ENCODE results near the gene USP40.
"Not testable (repeated sequence)": the region's sequence is repeated elsewhere in the genome, so short reads cannot be mapped to it uniquely, and the experiment has no call there.

USP40 gene, protein sequence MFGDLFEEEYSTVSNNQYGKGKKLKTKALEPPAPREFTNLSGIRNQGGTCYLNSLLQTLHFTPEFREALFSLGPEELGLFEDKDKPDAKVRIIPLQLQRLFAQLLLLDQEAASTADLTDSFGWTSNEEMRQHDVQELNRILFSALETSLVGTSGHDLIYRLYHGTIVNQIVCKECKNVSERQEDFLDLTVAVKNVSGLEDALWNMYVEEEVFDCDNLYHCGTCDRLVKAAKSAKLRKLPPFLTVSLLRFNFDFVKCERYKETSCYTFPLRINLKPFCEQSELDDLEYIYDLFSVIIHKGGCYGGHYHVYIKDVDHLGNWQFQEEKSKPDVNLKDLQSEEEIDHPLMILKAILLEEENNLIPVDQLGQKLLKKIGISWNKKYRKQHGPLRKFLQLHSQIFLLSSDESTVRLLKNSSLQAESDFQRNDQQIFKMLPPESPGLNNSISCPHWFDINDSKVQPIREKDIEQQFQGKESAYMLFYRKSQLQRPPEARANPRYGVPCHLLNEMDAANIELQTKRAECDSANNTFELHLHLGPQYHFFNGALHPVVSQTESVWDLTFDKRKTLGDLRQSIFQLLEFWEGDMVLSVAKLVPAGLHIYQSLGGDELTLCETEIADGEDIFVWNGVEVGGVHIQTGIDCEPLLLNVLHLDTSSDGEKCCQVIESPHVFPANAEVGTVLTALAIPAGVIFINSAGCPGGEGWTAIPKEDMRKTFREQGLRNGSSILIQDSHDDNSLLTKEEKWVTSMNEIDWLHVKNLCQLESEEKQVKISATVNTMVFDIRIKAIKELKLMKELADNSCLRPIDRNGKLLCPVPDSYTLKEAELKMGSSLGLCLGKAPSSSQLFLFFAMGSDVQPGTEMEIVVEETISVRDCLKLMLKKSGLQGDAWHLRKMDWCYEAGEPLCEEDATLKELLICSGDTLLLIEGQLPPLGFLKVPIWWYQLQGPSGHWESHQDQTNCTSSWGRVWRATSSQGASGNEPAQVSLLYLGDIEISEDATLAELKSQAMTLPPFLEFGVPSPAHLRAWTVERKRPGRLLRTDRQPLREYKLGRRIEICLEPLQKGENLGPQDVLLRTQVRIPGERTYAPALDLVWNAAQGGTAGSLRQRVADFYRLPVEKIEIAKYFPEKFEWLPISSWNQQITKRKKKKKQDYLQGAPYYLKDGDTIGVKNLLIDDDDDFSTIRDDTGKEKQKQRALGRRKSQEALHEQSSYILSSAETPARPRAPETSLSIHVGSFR

DNA sequence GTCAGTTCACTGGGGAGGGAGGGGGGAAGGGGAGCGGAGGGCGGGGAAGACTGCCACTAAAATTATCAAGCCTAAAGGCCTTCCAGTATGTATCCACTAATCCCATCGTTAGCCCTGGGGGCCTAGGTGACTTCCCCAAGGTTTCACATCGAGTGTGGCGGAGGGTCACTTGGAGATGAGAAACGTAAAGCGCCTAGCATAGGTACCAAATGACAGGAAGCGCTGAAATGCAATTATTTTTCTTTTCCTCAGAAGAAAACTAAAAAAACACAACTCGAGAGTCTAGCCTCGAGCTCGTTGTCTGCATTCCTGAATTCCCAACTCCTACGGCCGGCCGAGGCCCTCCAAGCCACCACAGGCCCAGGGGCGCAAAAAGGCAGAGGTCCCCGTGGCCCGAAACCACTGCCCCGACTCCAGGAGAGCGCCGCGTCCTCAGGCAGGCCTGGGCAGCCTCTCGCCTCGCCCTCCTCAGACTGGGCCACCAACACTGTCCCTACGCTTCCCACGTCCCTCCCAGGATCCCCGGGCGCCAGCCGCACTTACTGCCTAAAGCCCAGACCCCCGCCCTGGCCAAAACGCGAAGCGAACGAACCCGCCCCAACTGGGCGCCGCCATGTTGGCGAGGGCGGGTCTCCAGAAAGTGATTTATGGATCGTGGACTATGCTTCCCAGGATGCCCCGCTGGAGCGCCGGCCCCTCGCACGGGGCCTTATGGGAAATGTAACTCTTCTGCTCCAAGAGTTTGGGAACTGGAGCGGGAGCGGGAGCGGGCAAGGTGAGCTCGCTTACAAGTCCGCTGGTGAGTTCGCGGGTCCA, at the start of gene USP40:
TSS of gene USP40 (minus strand) at position 642 of the 816 bp plus-strand sequence. CDS start 1,228 bp downstream, outside the sequence.
- no peaks in the 10 kb centered on the region for H3K9me3 Mint-ChIP-seq
- ATAC-seq (replicated peaks) = peak; percentile 87
- peaks cover 6 to 7% of the 10 kb centered on the region in 2 donors for H3K36me3 Mint-ChIP-seq
- peak; percentile 53 for DNase-seq
- H3K27me3 Mint-ChIP-seq = peaks cover 4 to 6% of the 10 kb centered on the region in 2 donors
- H3K4me3 Mint-ChIP-seq = peak within 1 kb of the TSS; percentile 95 to 99
- H3K27ac Mint-ChIP-seq = peak within 1 kb of the TSS; percentile 99
- peaks cover 7 to 18% of the 10 kb centered on the region in 2 donors for H3K4me1 Mint-ChIP-seq

- Mint-ChIP-seq H3K9me3 (peaks cover 13 to 33% of the 10 kb centered on the region in 2 donors), H3K36me3 (peaks cover 0 to 10% of the 10 kb centered on the region in 2 donors), H3K4me3 (no peak overlapping the region), H3K27ac (no peak overlapping the region), H3K27me3 (peaks cover 15 to 29% of the 10 kb centered on the region in 2 donors), H3K4me1 (no peaks in the 10 kb centered on the region)
- ATAC-seq (replicated peaks) (no peak), DNase-seq (no peak)
Measured at GRCh38 chr2:233611284-233611683, 44.7 kb upstream of the USP40 start.

GRCh38 chr2:233605680-233606079, 39.1 kb upstream of the USP40 start:
- Mint-ChIP-seq H3K27me3 (peaks cover 9 to 16% of the 10 kb centered on the region in 2 donors), H3K9me3 (peaks cover 6 to 8% of the 10 kb centered on the region in 2 donors), H3K4me3 (no peak overlapping the region), H3K27ac (no peak overlapping the region), H3K36me3 (peaks cover 6 to 7% of the 10 kb centered on the region in 2 donors), H3K4me1 (no peaks in the 10 kb centered on the region)
- no peak for ATAC-seq (replicated peaks)
- no peak for DNase-seq

DNA sequence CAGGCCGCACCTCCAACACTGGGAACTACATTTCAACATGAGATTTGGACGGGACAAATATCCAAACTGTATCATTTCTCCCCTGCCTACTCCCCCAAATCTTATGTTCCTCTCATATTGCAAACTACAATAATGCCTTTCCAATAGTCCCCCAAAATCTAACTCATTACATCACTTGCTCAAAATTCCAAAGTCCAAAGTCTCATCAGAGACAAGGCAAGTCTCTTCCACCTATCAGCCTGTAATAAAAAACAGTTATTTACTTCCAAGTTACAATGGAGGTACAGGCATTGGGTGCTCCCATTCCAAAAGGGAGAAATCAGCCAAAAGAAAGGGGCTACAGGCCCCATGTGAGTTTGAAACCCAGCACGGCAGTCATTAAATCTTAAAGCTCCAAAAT, 38.2 kb upstream of the USP40 start:
- ATAC-seq (replicated peaks) (no peak), DNase-seq (no peak)
- peaks cover 3 to 4% of the 10 kb centered on the region in 2 donors for H3K9me3 Mint-ChIP-seq
- H3K27me3 Mint-ChIP-seq = peaks cover 14 to 21% of the 10 kb centered on the region in 2 donors
- H3K4me1 Mint-ChIP-seq = no peaks in the 10 kb centered on the region
- no peak overlapping the region for H3K4me3 Mint-ChIP-seq
- no peak overlapping the region for H3K27ac Mint-ChIP-seq
- peaks cover 6 to 7% of the 10 kb centered on the region in 2 donors for H3K36me3 Mint-ChIP-seq

DNA sequence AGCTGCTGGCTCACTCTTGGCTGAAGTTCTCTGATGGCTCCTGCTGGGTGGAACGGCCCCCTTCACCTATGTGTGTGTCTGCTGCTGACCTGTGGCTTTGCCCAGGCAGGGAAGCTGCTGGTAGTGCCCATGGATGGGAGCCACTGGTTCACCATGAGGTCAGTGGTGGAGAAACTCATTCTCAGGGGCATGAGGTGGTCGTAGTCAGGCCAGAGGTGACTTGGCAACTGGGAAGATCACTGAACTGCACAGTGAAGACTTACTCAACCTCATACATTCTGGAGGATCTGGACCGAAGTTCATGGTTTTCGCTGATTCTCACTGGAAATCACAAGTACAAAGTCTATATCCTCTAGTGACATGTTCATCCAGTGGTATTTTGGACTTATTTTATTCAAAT, 36.9 kb upstream of the USP40 start:
- DNase-seq (no peak), ATAC-seq (replicated peaks) (no peak)
- Mint-ChIP-seq H3K27ac (no peak overlapping the region), H3K27me3 (peaks cover 14 to 21% of the 10 kb centered on the region in 2 donors), H3K36me3 (peaks cover 6 to 7% of the 10 kb centered on the region in 2 donors), H3K4me1 (no peaks in the 10 kb centered on the region), H3K9me3 (peaks cover 3 to 4% of the 10 kb centered on the region in 2 donors), H3K4me3 (no peak overlapping the region)

- Mint-ChIP-seq H3K4me1 (no peaks in the 10 kb centered on the region), H3K27ac (no peak overlapping the region), H3K4me3 (no peak overlapping the region), H3K9me3 (peaks cover 3 to 4% of the 10 kb centered on the region in 2 donors), H3K36me3 (peaks cover 6 to 7% of the 10 kb centered on the region in 2 donors), H3K27me3 (peaks cover 14 to 21% of the 10 kb centered on the region in 2 donors)
- no peak for ATAC-seq (replicated peaks)
- DNase-seq = no peak
Measured at GRCh38 chr2:233602076-233602475, 35.5 kb upstream of the USP40 start.

GRCh38 chr2:233600386-233600785, 33.8 kb upstream of the USP40 start:
- H3K9me3 Mint-ChIP-seq = peaks cover 4 to 8% of the 10 kb centered on the region in 2 donors

GRCh38 chr2:233598952-233599351, 32.4 kb upstream of the USP40 start:
- peaks cover 6 to 7% of the 10 kb centered on the region in 2 donors for H3K36me3 Mint-ChIP-seq
- peaks cover 10 to 15% of the 10 kb centered on the region in 2 donors for H3K4me1 Mint-ChIP-seq
- DNase-seq (no peak), ATAC-seq (replicated peaks) (no peak)
- H3K4me3 Mint-ChIP-seq = no peak overlapping the region
- H3K9me3 Mint-ChIP-seq = peaks cover 6 to 8% of the 10 kb centered on the region in 2 donors
- H3K27ac Mint-ChIP-seq = no peak overlapping the region
- peaks cover 14 to 15% of the 10 kb centered on the region in 2 donors for H3K27me3 Mint-ChIP-seq

More at GRCh38 chr2:233600386-233600785, 33.8 kb upstream of the USP40 start:
- Mint-ChIP-seq H3K36me3 (peaks cover 6 to 7% of the 10 kb centered on the region in 2 donors), H3K27me3 (peaks cover 14 to 21% of the 10 kb centered on the region in 2 donors), H3K4me1 (peaks cover 6 to 9% of the 10 kb centered on the region in 2 donors), H3K4me3 (no peak overlapping the region), H3K27ac (no peak overlapping the region)
- ATAC-seq (replicated peaks) = no peak
- no peak for DNase-seq

DNA sequence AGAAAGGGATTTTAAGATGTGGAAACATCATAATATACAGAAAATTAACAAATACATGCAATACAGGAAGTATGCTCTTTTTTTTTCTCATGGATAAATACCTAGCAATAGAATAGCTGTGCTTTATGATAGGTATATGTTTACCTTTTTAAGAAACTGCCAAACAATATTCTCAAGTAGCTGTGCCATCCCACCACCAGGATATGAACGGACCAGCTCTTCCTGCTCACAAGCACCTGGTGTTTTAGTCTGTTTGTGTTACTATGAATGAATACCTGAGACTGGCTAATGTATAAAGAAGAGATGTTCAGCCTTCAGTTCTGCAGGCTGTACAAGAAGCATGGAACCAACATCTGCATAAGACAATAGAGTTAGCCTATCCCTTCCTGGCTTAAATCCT, 30.9 kb upstream of the USP40 start:
- Mint-ChIP-seq H3K9me3 (peaks cover 4 to 5% of the 10 kb centered on the region in 2 donors), H3K36me3 (peaks cover 0 to 3% of the 10 kb centered on the region in 2 donors), H3K27ac (no peak overlapping the region), H3K4me3 (no peak overlapping the region), H3K4me1 (peaks cover 17 to 23% of the 10 kb centered on the region in 2 donors), H3K27me3 (peaks cover 9 to 14% of the 10 kb centered on the region in 2 donors)
- no peak for ATAC-seq (replicated peaks)
- no peak for DNase-seq

DNA sequence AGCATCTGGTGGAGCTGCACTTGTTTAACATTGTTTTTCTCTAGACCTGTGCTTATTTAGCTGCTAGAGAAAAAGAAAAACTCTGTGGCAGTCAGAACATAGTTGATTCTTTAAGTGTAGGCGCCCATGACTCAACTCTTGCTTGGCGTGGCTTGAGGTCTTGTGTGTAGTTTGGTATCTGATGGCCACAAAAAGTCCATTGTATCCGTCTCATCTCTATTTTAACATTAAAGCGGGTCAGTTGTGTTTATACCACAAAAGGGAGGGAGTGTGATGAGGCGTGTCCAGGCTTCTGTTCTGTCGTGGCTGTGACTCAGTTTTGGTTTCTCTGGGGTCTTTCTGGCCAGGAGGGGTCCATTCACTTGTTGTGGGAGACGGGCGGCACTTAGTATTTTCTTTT, 26.6 kb upstream of the USP40 start:
- no peaks in the 10 kb centered on the region for H3K36me3 Mint-ChIP-seq
- H3K27ac Mint-ChIP-seq = no peak overlapping the region

GRCh38 chr2:233592706-233593105, 26.1 kb upstream of the USP40 start:
- not testable (repeated sequence) for H3K36me3 Mint-ChIP-seq; H3K4me3 Mint-ChIP-seq; H3K27me3 Mint-ChIP-seq; H3K27ac Mint-ChIP-seq; H3K9me3 Mint-ChIP-seq; DNase-seq; ATAC-seq (replicated peaks)
- peaks cover 17 to 24% of the 10 kb centered on the region in 2 donors for H3K4me1 Mint-ChIP-seq

More for the DNA sequence above, 26.6 kb upstream of the USP40 start:
- ATAC-seq (replicated peaks) = peak; percentile 46 to 64
- peaks cover 2 to 5% of the 10 kb centered on the region in 2 donors for H3K9me3 Mint-ChIP-seq
- peaks cover 17 to 23% of the 10 kb centered on the region in 2 donors for H3K4me1 Mint-ChIP-seq
- DNase-seq = no peak
- H3K4me3 Mint-ChIP-seq = no peak overlapping the region
- peaks cover 0 to 4% of the 10 kb centered on the region in 2 donors for H3K27me3 Mint-ChIP-seq

GRCh38 chr2:233588400-233588799, 21.8 kb upstream of the USP40 start:
- H3K36me3 Mint-ChIP-seq = peaks cover 0 to 3% of the 10 kb centered on the region in 2 donors
- H3K9me3 Mint-ChIP-seq = no peaks in the 10 kb centered on the region
- no peak for DNase-seq
- peaks cover 3 to 14% of the 10 kb centered on the region in 2 donors for H3K4me1 Mint-ChIP-seq
- no peak overlapping the region for H3K4me3 Mint-ChIP-seq
- peaks cover 12 to 23% of the 10 kb centered on the region in 2 donors for H3K27me3 Mint-ChIP-seq
- no peak for ATAC-seq (replicated peaks)
- H3K27ac Mint-ChIP-seq = no peak overlapping the region

GRCh38 chr2:233584210-233584609, 17.6 kb upstream of the USP40 start:
- Mint-ChIP-seq H3K9me3 (no peaks in the 10 kb centered on the region), H3K4me3 (no peak overlapping the region), H3K36me3 (peaks cover 0 to 3% of the 10 kb centered on the region in 2 donors), H3K27ac (no peak overlapping the region), H3K27me3 (peaks cover 17 to 23% of the 10 kb centered on the region in 2 donors), H3K4me1 (peaks cover 0 to 9% of the 10 kb centered on the region in 2 donors)
- no peak for DNase-seq
- ATAC-seq (replicated peaks) = no peak

All from stimulated activated naive B cell treated with anti-CD40 and anti-IgM and Interleukin-4, amounts not matched to agents 10 μg/mL and 1 μg/mL and 100 μg/mL, for 72 hours (primary cell).